HG03045 (cell line): Measurements from ENCODE around the gene TNRC18.
"Not testable (repeated sequence)": the region's sequence is repeated elsewhere in the genome, so short reads cannot be mapped to it uniquely, and the experiment has no call there.

ENCODE experiments used
- ATAC-seq: cut with Tn5 transposase; IDR thresholded peaks from one replicate; pipeline ENCODE4 v1.9.1; 2021; ENCODE audit warnings: mild to moderate bottlenecking, moderate library complexity; ENCODE audit not compliant: unreplicated experiment

Gene TNRC18

GRCh38 chr7:5275510-5275909 is 148.1 kb downstream of the TNRC18 start:
- not testable (repeated sequence) for ATAC-seq

GRCh38 chr7:5274985-5275431 is 148.6 kb downstream of the TNRC18 start:
- ATAC-seq: not testable (repeated sequence)

GRCh38 chr7:5274441-5274840 is 149.2 kb downstream of the TNRC18 start:
- ATAC-seq: no peak

GRCh38 chr7:5273831-5274405 is 149.7 kb downstream of the TNRC18 start:
- ATAC-seq: not testable (repeated sequence)

GRCh38 chr7:5270788-5271187 is 152.8 kb downstream of the TNRC18 start:
- ATAC-seq: no peak

GRCh38 chr7:5269992-5270657 is 153.5 kb downstream of the TNRC18 start:
- ATAC-seq: not testable (repeated sequence)

GRCh38 chr7:5267829-5268228 is 155.8 kb downstream of the TNRC18 start:
- ATAC-seq: not testable (repeated sequence)

GRCh38 chr7:5266191-5267028 is 157.2 kb downstream of the TNRC18 start:
- ATAC-seq: no peak

GRCh38 chr7:5265320-5266190 is 158.1 kb downstream of the TNRC18 start:
- no peak for ATAC-seq

- not testable (repeated sequence) for ATAC-seq
These were observed 160.6 kb downstream of the TNRC18 start for GRCh38 chr7:5263066-5263465.

- not testable (repeated sequence) for ATAC-seq
These were observed 163.0 kb downstream of the TNRC18 start for GRCh38 chr7:5260530-5261068.
